GM19463 (cell line): Measurements from ENCODE around the gene MINDY4B.

Experiments used
- ATAC-seq: cut with Tn5 transposase; IDR thresholded peaks from one replicate; pipeline ENCODE4 v1.9.1; 2021; ENCODE audit warnings: mild to moderate bottlenecking, moderate library complexity; ENCODE audit not compliant: unreplicated experiment

MINDY4B gene

GRCh38 chr3:150848864-150849263, 56.4 kb downstream of the MINDY4B start:
- ATAC-seq, result no peak

GRCh38 chr3:150847433-150847832, 57.8 kb downstream of the MINDY4B start:
- ATAC-seq, result no peak

- ATAC-seq, result no peak
Measured at GRCh38 chr3:150844484-150844883, 60.8 kb downstream of the MINDY4B start.

GRCh38 chr3:150843241-150843640, 62.0 kb downstream of the MINDY4B start:
- ATAC-seq, result no peak

GRCh38 chr3:150840802-150841515, 64.3 kb downstream of the MINDY4B start:
- no peak for ATAC-seq

GRCh38 chr3:150830745-150831144, 74.5 kb downstream of the MINDY4B start:
- no peak for ATAC-seq

GRCh38 chr3:150830094-150830681, 75.1 kb downstream of the MINDY4B start:
- ATAC-seq, result no peak

GRCh38 chr3:150829408-150829807, 75.8 kb downstream of the MINDY4B start:
- ATAC-seq, result no peak

GRCh38 chr3:150828997-150829396, 76.2 kb downstream of the MINDY4B start:
- no peak for ATAC-seq

- no peak for ATAC-seq
Measured at GRCh38 chr3:150828261-150828660, 77.0 kb downstream of the MINDY4B start.

- ATAC-seq, result no peak
Measured at GRCh38 chr3:150826466-150827282, 78.6 kb downstream of the MINDY4B start.

- ATAC-seq, result no peak
Measured at GRCh38 chr3:150825916-150826377, 79.3 kb downstream of the MINDY4B start.

- ATAC-seq, result no peak
Measured at GRCh38 chr3:150825192-150825915, 79.9 kb downstream of the MINDY4B start.

- ATAC-seq, result no peak
Measured at GRCh38 chr3:150823277-150823676, 82.0 kb downstream of the MINDY4B start.

- no peak for ATAC-seq
Measured at GRCh38 chr3:150822636-150823035, 82.6 kb downstream of the MINDY4B start.
